IMR-90 (cell line): ENCODE data around the gene PLEKHJ1. TPM values are rescaled to one million over a fixed set of nuclear protein-coding genes. Genes with fewer than 3 reads are reported as not detected.

Experiments
- ATAC-seq: fragments of 200-7000 bp; cut with Tn5 transposase; 2 replicates; pipeline ENCODE4 v1.9.1; 2020; ENCODE audit warnings: low read depth, mild to moderate bottlenecking, moderate library complexity
- BruUV-seq: library from RNA; stranded (reverse); fragments of 400-500 nt; replicated peaks from 2 replicates; lab custom pipeline; 2021; lab: Mats Ljungman, UMichigan
- CTCF ChIA-PET: fragments of 300-600 bp; formaldehyde crosslinking; extraction: SDS; loops from one replicate; lab custom pipeline; 2021; ENCODE audit warnings: antibody characterized with exemption; lab: Yijun Ruan, JAX
- POLR2A ChIA-PET: fragments of 300-600 bp; sonication (Branson Sonifier 250); formaldehyde crosslinking; loops from one replicate; lab custom pipeline; 2022; ENCODE audit warnings: antibody characterized with exemption; ENCODE audit not compliant: unreplicated experiment; lab: Charles Lee
- DNase-seq: peaks from one replicate; pipeline ENCODE4 v3.0.0; 2013
- H2AFZ ChIP-seq: replicated peaks from 2 replicates; pipeline ENCODE3; 2013; ENCODE audit warnings: low read length, mild to moderate bottlenecking; ENCODE audit not compliant: poor library complexity
- H2AK5ac ChIP-seq: 2 replicates; pipeline ENCODE4 v1.6.1; 2013; ENCODE audit warnings: low read depth, low read length, inconsistent platforms
- H2AK9ac ChIP-seq: replicated peaks from 2 replicates; pipeline ENCODE3; 2013; ENCODE audit warnings: mild to moderate bottlenecking, low read depth, low read length, moderate library complexity; ENCODE audit not compliant: poor library complexity
- H2BK120ac ChIP-seq: 2 replicates; pipeline ENCODE4 v1.6.1; 2013; ENCODE audit warnings: low read depth, low read length, inconsistent platforms
- H2BK15ac ChIP-seq: 3 replicates; pipeline ENCODE4 v1.6.1; 2013; ENCODE audit warnings: low read depth, low read length, inconsistent platforms
- H2BK20ac ChIP-seq: 2 replicates; pipeline ENCODE4 v1.6.1; 2013; ENCODE audit warnings: low read depth, mild to moderate bottlenecking, inconsistent platforms, low read length, moderate library complexity
- H2BK5ac ChIP-seq: 2 replicates; pipeline ENCODE4 v1.6.1; 2013; ENCODE audit warnings: mild to moderate bottlenecking, low read depth, low read length, inconsistent platforms; ENCODE audit not compliant: poor library complexity, severe bottlenecking
- H3K14ac ChIP-seq: replicated peaks from 2 replicates; pipeline ENCODE4 v1.6.1; 2013; ENCODE audit warnings: low read depth, low read length, inconsistent platforms
- H3K18ac ChIP-seq: 2 replicates; pipeline ENCODE4 v1.6.1; 2013; ENCODE audit warnings: low read depth, low read length, control low read depth
- H3K23ac ChIP-seq: 2 replicates; pipeline ENCODE4 v1.6.1; 2013; ENCODE audit warnings: low read depth, low read length, inconsistent platforms
- H3K27ac ChIP-seq: 2 replicates; pipeline ENCODE4 v1.5.1; 2013; ENCODE audit warnings: mild to moderate bottlenecking, control low read depth, low read length; ENCODE audit not compliant: insufficient read depth
- H3K27me3 ChIP-seq: 2 replicates; pipeline ENCODE4 v1.6.1; 2013; ENCODE audit warnings: low read length; ENCODE audit not compliant: control insufficient read depth, insufficient read depth
- H3K36me3 ChIP-seq: 2 replicates; pipeline ENCODE4 v1.6.1; 2013; ENCODE audit warnings: low read length, mixed read lengths; ENCODE audit not compliant: control insufficient read depth, insufficient read depth
- H3K4ac ChIP-seq: 2 replicates; pipeline ENCODE4 v1.6.1; 2013; ENCODE audit warnings: low read depth, low read length, inconsistent platforms
- H3K4me1 ChIP-seq: 2 replicates; pipeline ENCODE4 v1.6.1; 2013; ENCODE audit warnings: low read length, mixed read lengths; ENCODE audit not compliant: control insufficient read depth, insufficient read depth
- H3K4me2 ChIP-seq: 2 replicates; pipeline ENCODE4 v1.6.1; 2013; ENCODE audit warnings: low read depth, mild to moderate bottlenecking, control low read depth, low read length, moderate library complexity
- H3K4me3 ChIP-seq: 2 replicates; pipeline ENCODE4 v1.5.1; 2013; ENCODE audit warnings: low read depth, mild to moderate bottlenecking, control low read depth, low read length, moderate library complexity; ENCODE audit not compliant: insufficient read depth
- H3K56ac ChIP-seq: 2 replicates; pipeline ENCODE4 v1.6.1; 2013; ENCODE audit warnings: low read length, inconsistent platforms; ENCODE audit not compliant: insufficient read depth; ENCODE audit errors: extremely low read depth
- H3K79me1 ChIP-seq, 2 experiments: 2 replicates each; pipeline ENCODE4 v1.6.1; 2013; ENCODE audit warnings: low read length in 2 of 2, inconsistent platforms in 1 of 2, low read depth in 1 of 2
- H3K9ac ChIP-seq: 2 replicates; pipeline ENCODE4 v1.6.1; 2013; ENCODE audit warnings: low read depth, low read length, control low read depth
- H3K9me1 ChIP-seq: 2 replicates; pipeline ENCODE4 v1.6.1; 2013; ENCODE audit warnings: low read length, inconsistent platforms; ENCODE audit not compliant: insufficient read depth
- H3K9me3 ChIP-seq: 2 replicates; pipeline ENCODE4 v1.6.1; 2013; ENCODE audit warnings: low read length; ENCODE audit not compliant: control insufficient read depth, insufficient read depth
- H4K20me1 ChIP-seq: 2 replicates; pipeline ENCODE4 v1.6.1; 2013; ENCODE audit warnings: low read length, inconsistent platforms; ENCODE audit not compliant: insufficient read depth
- H4K5ac ChIP-seq: 2 replicates; pipeline ENCODE4 v1.6.1; 2013; ENCODE audit warnings: mild to moderate bottlenecking, low read depth, low read length, control low read depth
- H4K8ac ChIP-seq, 2 experiments: 2 replicates each; pipeline ENCODE4 v1.6.1; 2013; ENCODE audit warnings: low read depth in 2 of 2, low read length in 2 of 2, control low read depth in 1 of 2, inconsistent platforms in 1 of 2
- H4K91ac ChIP-seq: 2 replicates; pipeline ENCODE4 v1.6.1; 2013; ENCODE audit warnings: low read depth, low read length, inconsistent platforms; ENCODE audit not compliant: insufficient read depth
- CEBPB ChIP-seq: IDR thresholded peaks from 2 replicates; pipeline ENCODE4 v1.6.1; 2012; ENCODE audit warnings: low read depth, low read length, improper control_type of control experiment
- FOS ChIP-seq: fragments of 150-350 bp; IDR thresholded peaks from 2 replicates; pipeline ENCODE4 v1.6.1; 2016; ENCODE audit warnings: low read depth, low read length
- MXI1 ChIP-seq: IDR thresholded peaks from 2 replicates; pipeline ENCODE4 v1.6.1; 2012; ENCODE audit warnings: low read depth, mild to moderate bottlenecking, low read length, moderate library complexity, borderline replicate concordance
- WGBS, 2 experiments: methylation state at CpG; one replicate each; pipeline versions ENCODE4 v1.1.5 to v1.1.7; 2013; ENCODE audit warnings: missing lambda C conversion rate in 2 of 2; ENCODE audit not compliant: insufficient read length in 1 of 2; ENCODE audit errors: extremely low coverage in 2 of 2; 5-methylcytosine and 5-hydroxymethylcytosine counted together
- dilution Hi-C: fragments of 300-500 bp; cut with HindIII; formaldehyde crosslinking; loops from one replicate; pipeline ENCODE4 v1.14.3; 2018; ENCODE audit warnings: low sequenced_read_pairs; ENCODE audit not compliant: unreplicated experiment
- in situ Hi-C: fragments of 300-500 bp; cut with MboI; formaldehyde crosslinking; loops from 3 replicates; pipeline ENCODE4 v1.14.3; 2019; ENCODE audit warnings: low sequenced_read_pairs, inconsistent platforms, mixed read lengths
- intact Hi-C: fragments of 100-400 bp; cut with micrococcal nuclease; formaldehyde crosslinking; loops from 2 replicates; pipeline ENCODE4 v1.10.0; 2022
- polyA plus RNA-seq, 3 experiments: library from polyadenylated mRNA; depleted of rRNA; stranded (reverse); fragments of >200 nt; gene quantifications; 2 replicates each; pipeline ENCODE4 v1.2.3, GENCODE V29; 2012; ENCODE audit warnings: low replicate concordance in 1 of 3
- total RNA-seq: library from RNA; depleted of rRNA; stranded (reverse); fragments of >200 nt; gene quantifications from 2 replicates; pipeline ENCODE4 v1.2.3, GENCODE V29; 2012
- TF ChIP-seq, protein P1 (sequence below): conservative IDR thresholded peaks from 2 replicates; pipeline ENCODE4 v1.5.1; 2012; ENCODE audit warnings: mild to moderate bottlenecking, low read depth, low read length, improper control_type of control experiment
- TF ChIP-seq, protein P2 (sequence below): fragments of 150-350 bp; IDR thresholded peaks from 2 replicates; pipeline ENCODE4 v1.6.1; 2016; ENCODE audit warnings: low read depth, mild to moderate bottlenecking, low read length, moderate library complexity, borderline replicate concordance

Gene PLEKHJ1
- total and polyA plus RNA-seq, 2 of the 4 experiments (the other 2 are of a cell fraction) = 31.7 to 62.8 TPM

DNA sequence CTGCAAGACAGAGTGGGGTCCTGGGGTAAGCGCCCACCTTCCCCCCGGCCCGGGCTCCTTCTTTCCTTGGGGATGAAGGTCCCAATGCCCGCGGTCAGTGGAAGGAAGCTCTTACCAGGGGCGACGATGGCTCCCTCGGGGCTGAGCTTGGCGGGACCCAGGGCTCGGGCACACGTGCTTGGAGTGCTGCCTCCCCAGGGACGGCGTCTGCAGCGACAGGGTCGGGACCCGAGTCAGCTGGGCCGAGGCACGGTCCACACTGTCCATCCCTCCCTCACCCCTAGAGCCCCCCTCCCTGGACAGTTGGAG lies 16.6 kb upstream of the PLEKHJ1 start:
- no peak overlapping the region for H3K14ac ChIP-seq
- no peak overlapping the region for H2BK20ac ChIP-seq
- ATAC-seq (no peak), DNase-seq (no peak)
- H2AK9ac ChIP-seq = peak overlapping the region; percentile 13
- peaks cover 21% of the 10 kb centered on the region for H4K20me1 ChIP-seq
- in situ Hi-C loops (no loop called here), intact Hi-C loops (no loop called here), dilution Hi-C loops (no loop called here)
- no peak overlapping the region for H3K9ac ChIP-seq
- no peak overlapping the region for H2BK120ac ChIP-seq
- H3K36me3 ChIP-seq = peaks cover 8% of the 10 kb centered on the region; the same call in 1 of the 2 replicates
- H4K5ac ChIP-seq = no peak overlapping the region
- H2AFZ ChIP-seq = peak overlapping the region; percentile 70
- no peak overlapping the region for H2AK5ac ChIP-seq
- no peak overlapping the region for H3K18ac ChIP-seq
- no peak overlapping the region for H2BK15ac ChIP-seq
- H4K8ac ChIP-seq = no peak overlapping the region
- H3K4ac ChIP-seq = no peak overlapping the region
- ChIA-PET CTCF (no interaction called here), POLR2A (no interaction called here)
- no peak overlapping the region for H2BK5ac ChIP-seq
- H4K91ac ChIP-seq = no peak overlapping the region
- 23% methylated on average over 6 of the region's 18 CpGs; no CpG with 5 or more reads in 1 of the 2 experiments for WGBS, 2 experiments
- no peak overlapping the region for H3K56ac ChIP-seq
- TF ChIP-seq CEBPB (no peak), MXI1 (no peak), FOS (no peak)
- TF ChIP-seq, protein P1, sequence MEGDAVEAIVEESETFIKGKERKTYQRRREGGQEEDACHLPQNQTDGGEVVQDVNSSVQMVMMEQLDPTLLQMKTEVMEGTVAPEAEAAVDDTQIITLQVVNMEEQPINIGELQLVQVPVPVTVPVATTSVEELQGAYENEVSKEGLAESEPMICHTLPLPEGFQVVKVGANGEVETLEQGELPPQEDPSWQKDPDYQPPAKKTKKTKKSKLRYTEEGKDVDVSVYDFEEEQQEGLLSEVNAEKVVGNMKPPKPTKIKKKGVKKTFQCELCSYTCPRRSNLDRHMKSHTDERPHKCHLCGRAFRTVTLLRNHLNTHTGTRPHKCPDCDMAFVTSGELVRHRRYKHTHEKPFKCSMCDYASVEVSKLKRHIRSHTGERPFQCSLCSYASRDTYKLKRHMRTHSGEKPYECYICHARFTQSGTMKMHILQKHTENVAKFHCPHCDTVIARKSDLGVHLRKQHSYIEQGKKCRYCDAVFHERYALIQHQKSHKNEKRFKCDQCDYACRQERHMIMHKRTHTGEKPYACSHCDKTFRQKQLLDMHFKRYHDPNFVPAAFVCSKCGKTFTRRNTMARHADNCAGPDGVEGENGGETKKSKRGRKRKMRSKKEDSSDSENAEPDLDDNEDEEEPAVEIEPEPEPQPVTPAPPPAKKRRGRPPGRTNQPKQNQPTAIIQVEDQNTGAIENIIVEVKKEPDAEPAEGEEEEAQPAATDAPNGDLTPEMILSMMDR = no peak
- TF ChIP-seq, protein P2, sequence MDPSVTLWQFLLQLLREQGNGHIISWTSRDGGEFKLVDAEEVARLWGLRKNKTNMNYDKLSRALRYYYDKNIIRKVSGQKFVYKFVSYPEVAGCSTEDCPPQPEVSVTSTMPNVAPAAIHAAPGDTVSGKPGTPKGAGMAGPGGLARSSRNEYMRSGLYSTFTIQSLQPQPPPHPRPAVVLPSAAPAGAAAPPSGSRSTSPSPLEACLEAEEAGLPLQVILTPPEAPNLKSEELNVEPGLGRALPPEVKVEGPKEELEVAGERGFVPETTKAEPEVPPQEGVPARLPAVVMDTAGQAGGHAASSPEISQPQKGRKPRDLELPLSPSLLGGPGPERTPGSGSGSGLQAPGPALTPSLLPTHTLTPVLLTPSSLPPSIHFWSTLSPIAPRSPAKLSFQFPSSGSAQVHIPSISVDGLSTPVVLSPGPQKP = no peak
- no peaks in the 10 kb centered on the region for H3K79me1 ChIP-seq
- no peak overlapping the region for H3K23ac ChIP-seq
- H3K4me2 ChIP-seq = no peak overlapping the region; the same call in 1 of the 2 replicates
- no peak overlapping the region for H3K27ac ChIP-seq
- H3K27me3 ChIP-seq = peaks cover 36% of the 10 kb centered on the region
- no peaks in the 10 kb centered on the region for H3K9me3 ChIP-seq
- no peaks in the 10 kb centered on the region for H3K9me1 ChIP-seq
- H3K4me3 ChIP-seq = no peak overlapping the region
- H3K4me1 ChIP-seq = peaks cover 4% of the 10 kb centered on the region; the same call in 1 of the 2 replicates
- BruUV-seq = no TSS peak
